ENCODE data around the gene AP3B2. TPM values are rescaled to one million over a fixed set of nuclear protein-coding genes. Genes with fewer than 3 reads are reported as not detected.

AP3B2 gene
- total RNA-seq, 1 donor from 2014 or later = 3.8 TPM

DNA sequence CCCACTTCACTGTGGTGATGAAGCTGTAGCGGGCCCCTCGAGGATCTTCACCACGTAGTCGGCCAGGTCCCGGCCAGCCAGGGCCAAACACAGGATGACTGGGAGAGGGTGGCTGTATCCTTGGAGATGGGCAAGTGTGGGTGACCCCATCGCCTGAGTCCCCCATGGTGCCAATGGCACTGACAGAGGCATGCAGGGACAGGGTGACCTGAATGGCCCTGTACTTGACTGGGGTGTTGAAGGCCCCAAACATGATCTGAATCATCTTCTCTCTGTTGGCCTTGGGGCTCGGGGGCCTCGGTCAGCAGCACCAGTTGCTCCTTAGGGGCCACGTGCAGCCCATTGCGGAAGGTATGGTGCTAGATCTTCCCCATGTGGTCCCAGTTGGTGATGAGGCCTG, 17.1 kb upstream of the AP3B2 start:
- no peak overlapping the region for H3K4me3 ChIP-seq
- H3K27me3 ChIP-seq = no peaks in the 10 kb centered on the region
- intact Hi-C loops (cut with DNase I) = no loop called here
- ATAC-seq (no peak), DNase-seq (no peak)
- H3K4me1 ChIP-seq = no peaks in the 10 kb centered on the region
- TF ChIP-seq, protein P1, sequence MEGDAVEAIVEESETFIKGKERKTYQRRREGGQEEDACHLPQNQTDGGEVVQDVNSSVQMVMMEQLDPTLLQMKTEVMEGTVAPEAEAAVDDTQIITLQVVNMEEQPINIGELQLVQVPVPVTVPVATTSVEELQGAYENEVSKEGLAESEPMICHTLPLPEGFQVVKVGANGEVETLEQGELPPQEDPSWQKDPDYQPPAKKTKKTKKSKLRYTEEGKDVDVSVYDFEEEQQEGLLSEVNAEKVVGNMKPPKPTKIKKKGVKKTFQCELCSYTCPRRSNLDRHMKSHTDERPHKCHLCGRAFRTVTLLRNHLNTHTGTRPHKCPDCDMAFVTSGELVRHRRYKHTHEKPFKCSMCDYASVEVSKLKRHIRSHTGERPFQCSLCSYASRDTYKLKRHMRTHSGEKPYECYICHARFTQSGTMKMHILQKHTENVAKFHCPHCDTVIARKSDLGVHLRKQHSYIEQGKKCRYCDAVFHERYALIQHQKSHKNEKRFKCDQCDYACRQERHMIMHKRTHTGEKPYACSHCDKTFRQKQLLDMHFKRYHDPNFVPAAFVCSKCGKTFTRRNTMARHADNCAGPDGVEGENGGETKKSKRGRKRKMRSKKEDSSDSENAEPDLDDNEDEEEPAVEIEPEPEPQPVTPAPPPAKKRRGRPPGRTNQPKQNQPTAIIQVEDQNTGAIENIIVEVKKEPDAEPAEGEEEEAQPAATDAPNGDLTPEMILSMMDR (IDR thresholded peaks at IDR 0.05) = no peak
- H3K27ac ChIP-seq = no peak overlapping the region
- no peaks in the 10 kb centered on the region for H3K36me3 ChIP-seq
- H3K9me3 ChIP-seq = no peaks in the 10 kb centered on the region

DNA sequence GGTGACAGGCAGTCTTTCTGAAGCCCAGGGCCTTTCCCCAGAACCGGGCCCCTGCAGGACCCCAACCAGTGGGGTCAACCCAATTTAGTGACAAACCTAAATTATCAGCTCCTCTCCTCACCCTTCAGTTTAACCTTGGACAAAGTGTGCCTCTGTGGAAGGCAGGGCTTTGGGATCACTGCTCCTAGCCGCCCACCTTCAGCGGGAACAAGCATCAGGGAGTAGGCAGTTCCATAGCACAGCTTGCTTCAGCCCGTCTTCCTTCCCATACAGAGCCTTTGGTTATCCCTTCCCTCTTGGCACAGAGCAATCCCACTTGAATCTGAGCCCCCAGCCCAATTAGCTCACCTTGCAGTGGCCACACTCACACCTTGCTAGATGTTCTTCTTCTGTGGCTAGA, 5.3 kb upstream of the AP3B2 start:
- H3K27ac ChIP-seq = no peak overlapping the region
- intact Hi-C loops (cut with DNase I) = no loop called here
- ATAC-seq (no peak), DNase-seq (no peak)
- H3K27me3 ChIP-seq = peaks cover 4% of the 10 kb centered on the region
- no peak overlapping the region for H3K4me3 ChIP-seq
- TF ChIP-seq, protein P1 (IDR thresholded peaks at IDR 0.05) = no peak
- H3K4me1 ChIP-seq = peaks cover 4% of the 10 kb centered on the region
- no peaks in the 10 kb centered on the region for H3K9me3 ChIP-seq
- H3K36me3 ChIP-seq = no peaks in the 10 kb centered on the region

DNA sequence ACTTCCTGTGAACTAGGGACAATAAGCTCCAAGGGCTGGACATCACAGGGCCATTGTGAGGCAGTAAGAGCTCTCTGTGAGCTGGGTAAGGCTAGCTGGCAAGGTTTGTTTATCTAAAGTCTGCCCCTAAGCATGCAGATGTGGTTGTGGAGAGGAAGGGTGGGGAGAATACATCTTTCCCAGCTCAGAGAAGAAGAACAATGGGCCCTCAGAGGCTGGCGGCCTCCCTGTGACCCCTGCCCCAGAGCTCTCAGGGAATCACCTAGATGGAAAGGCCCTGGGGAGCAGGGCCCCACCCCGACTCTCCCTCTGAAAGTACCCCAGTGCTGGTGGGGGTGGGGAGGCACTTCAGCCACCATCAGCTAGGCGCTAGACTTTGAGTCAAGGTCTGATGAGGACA, 4.3 kb upstream of the AP3B2 start:
- H3K27me3 ChIP-seq = peaks cover 4% of the 10 kb centered on the region
- no peak overlapping the region for H3K27ac ChIP-seq
- no peak overlapping the region for H3K4me3 ChIP-seq
- peaks cover 8% of the 10 kb centered on the region for H3K4me1 ChIP-seq
- no peak for ATAC-seq
- no peak for DNase-seq
- TF ChIP-seq, protein P1 (IDR thresholded peaks at IDR 0.05) = no peak
- no peaks in the 10 kb centered on the region for H3K9me3 ChIP-seq
- H3K36me3 ChIP-seq = no peaks in the 10 kb centered on the region
- intact Hi-C loops (cut with DNase I) = no loop called here

DNA sequence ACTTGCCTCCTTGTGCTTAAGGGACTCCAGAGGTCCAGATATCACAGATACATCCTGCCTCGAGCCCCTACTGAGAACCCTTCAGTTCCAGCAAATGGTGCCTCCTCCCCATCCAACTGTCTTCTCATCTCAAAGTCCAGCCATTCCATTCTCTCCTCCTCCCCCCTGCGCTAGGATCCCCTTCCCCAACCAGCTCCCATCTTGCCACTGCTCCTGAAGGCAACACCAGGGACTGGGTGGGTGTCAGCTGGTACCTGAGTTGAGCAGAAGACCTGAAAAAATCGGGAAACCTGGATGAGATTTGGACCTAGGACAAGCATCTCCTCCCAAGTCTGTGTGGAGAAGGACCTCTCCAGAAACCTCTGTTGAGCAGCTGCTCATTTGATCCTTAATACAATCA, 2.4 kb upstream of the AP3B2 start:
- Histone ChIP-seq H3K27me3 (peaks cover 4% of the 10 kb centered on the region), H3K9me3 (no peaks in the 10 kb centered on the region), H3K27ac (no peak overlapping the region), H3K36me3 (no peaks in the 10 kb centered on the region), H3K4me3 (no peak overlapping the region), H3K4me1 (peaks cover 11% of the 10 kb centered on the region)
- DNase-seq (no peak), ATAC-seq (no peak)
- TF ChIP-seq, protein P1 (IDR thresholded peaks at IDR 0.05) = no peak
- intact Hi-C loops (cut with DNase I) = no loop called here

DNA sequence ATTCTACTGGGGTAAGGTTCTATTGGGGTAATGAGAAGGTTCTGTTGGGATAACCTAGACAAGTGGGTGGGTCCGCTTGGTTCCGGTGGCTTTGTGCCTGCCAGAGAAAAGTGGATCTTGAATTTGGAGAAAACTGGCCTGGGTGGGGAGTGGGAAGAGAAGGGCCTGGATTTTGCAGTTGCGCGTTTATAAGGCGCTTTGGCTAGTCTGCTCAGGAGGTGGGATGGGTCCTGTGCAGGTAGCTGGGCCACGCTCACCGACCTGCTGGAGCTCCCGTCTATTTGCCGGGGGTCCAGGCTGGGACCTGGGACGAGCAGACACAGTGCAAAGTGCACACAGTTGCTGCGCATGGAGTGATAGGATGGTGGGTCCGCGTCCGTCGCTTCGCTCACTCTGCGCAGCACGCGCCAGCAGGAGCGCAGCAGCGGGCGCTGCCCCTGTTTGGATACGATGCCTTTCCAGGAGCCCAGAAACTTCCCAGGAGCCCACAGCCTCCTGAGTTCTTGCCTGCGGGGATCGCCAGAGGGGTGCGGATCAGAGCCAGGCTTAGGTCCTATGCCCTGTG, 1.3 kb upstream of the AP3B2 start:
- Histone ChIP-seq H3K27ac (no peak overlapping the region), H3K27me3 (peaks cover 4% of the 10 kb centered on the region), H3K4me1 (peaks cover 11% of the 10 kb centered on the region), H3K9me3 (no peaks in the 10 kb centered on the region), H3K4me3 (no peak overlapping the region), H3K36me3 (no peaks in the 10 kb centered on the region)
- DNase-seq (no peak), ATAC-seq (no peak)
- TF ChIP-seq, protein P1 (IDR thresholded peaks at IDR 0.05) = no peak
- intact Hi-C loops (cut with DNase I) = no loop called here

DNA sequence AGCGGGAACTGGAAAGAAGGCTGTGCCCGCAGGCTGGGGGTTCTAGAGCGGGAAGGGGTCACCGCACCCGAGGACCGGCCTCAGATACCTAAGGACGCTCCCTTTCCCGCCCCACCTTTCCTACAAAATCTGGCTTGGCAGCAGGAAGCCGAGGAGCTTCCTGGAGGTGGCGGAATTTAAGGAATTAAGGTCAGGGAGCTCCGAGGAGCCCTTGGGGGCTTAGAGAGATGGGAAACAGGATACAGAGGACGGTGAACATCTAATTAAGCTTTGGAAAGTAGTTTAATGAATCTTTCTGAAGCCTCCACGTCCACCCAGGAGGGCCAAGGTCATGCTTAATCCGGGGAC, 507 bp upstream of the AP3B2 start:
- DNase-seq (no peak), ATAC-seq (no peak)
- peaks cover 4% of the 10 kb centered on the region for H3K27me3 ChIP-seq
- intact Hi-C loops (cut with DNase I) = no loop called here
- peaks cover 11% of the 10 kb centered on the region for H3K4me1 ChIP-seq
- no peaks in the 10 kb centered on the region for H3K36me3 ChIP-seq
- no peaks in the 10 kb centered on the region for H3K9me3 ChIP-seq
- TF ChIP-seq, protein P1 (IDR thresholded peaks at IDR 0.05) = no peak
- H3K27ac ChIP-seq = no peak overlapping the region
- peak overlapping the region; percentile 73 for H3K4me3 ChIP-seq

Data from upper lobe of right lung (tissue), 1 donor.